ENCODE data around the gene NUP43. TPM values are rescaled to one million over a fixed set of nuclear protein-coding genes. Genes with fewer than 3 reads are reported as not detected.

Gene NUP43
- total RNA-seq, 1 donor from 2014 or later = 54.4 TPM

GRCh38 chr6:149681209-149681608 is 65.1 kb downstream of the NUP43 start:
- H3K4me1 Mint-ChIP-seq (ENCODE audit: unreplicated experiment) = no peaks in the 10 kb centered on the region
- no peaks in the 10 kb centered on the region for H3K27me3 Mint-ChIP-seq (ENCODE audit: unreplicated experiment)
- no peaks in the 10 kb centered on the region for H3K9me3 Mint-ChIP-seq (ENCODE audit: unreplicated experiment)
- peaks cover 20% of the 10 kb centered on the region for H3K36me3 Mint-ChIP-seq (ENCODE audit: low read depth, unreplicated experiment)
- TF ChIP-seq CTCF (IDR thresholded peaks at IDR 0.05; ENCODE audit: unreplicated experiment) = no peak
- H3K4me3 Mint-ChIP-seq (ENCODE audit: unreplicated experiment) = no peak overlapping the region
- H3K27ac Mint-ChIP-seq (ENCODE audit: unreplicated experiment) = no peak overlapping the region
- DNase-seq (ENCODE audit: low spot score) = no peak

GRCh38 chr6:149680503-149680902 is 65.8 kb downstream of the NUP43 start:
- TF ChIP-seq CTCF (IDR thresholded peaks at IDR 0.05; ENCODE audit: unreplicated experiment) = no peak
- DNase-seq (ENCODE audit: low spot score) = no peak
- Mint-ChIP-seq H3K4me1 (ENCODE audit: unreplicated experiment) (no peaks in the 10 kb centered on the region), H3K27ac (ENCODE audit: unreplicated experiment) (no peak overlapping the region), H3K9me3 (ENCODE audit: unreplicated experiment) (no peaks in the 10 kb centered on the region), H3K36me3 (ENCODE audit: low read depth, unreplicated experiment) (peaks cover 22% of the 10 kb centered on the region), H3K4me3 (ENCODE audit: unreplicated experiment) (no peak overlapping the region), H3K27me3 (ENCODE audit: unreplicated experiment) (no peaks in the 10 kb centered on the region)

Other genes starting within 250 kb of the NUP43 start
- gene PPIL4, start 200.5 kb downstream of the NUP43 start, total RNA-seq (ENCODE audit: unreplicated experiment) = 25.5 TPM
- 32.2 TPM for gene GINM1, start 180.2 kb downstream of the NUP43 start, total RNA-seq (ENCODE audit: unreplicated experiment)
- 12.5 TPM for gene KATNA1, start 97.8 kb downstream of the NUP43 start, total RNA-seq (ENCODE audit: unreplicated experiment)
- 25.3 TPM for gene LATS1, start 28.4 kb downstream of the NUP43 start, total RNA-seq (ENCODE audit: unreplicated experiment)
- gene PCMT1, start 3.2 kb upstream of the NUP43 start, total RNA-seq (ENCODE audit: unreplicated experiment) = 58.5 TPM
- 51.7 TPM for gene LRP11, start 117.8 kb upstream of the NUP43 start, total RNA-seq (ENCODE audit: unreplicated experiment)
- 0.28 TPM for gene RAET1E, start 151.6 kb upstream of the NUP43 start, total RNA-seq (ENCODE audit: unreplicated experiment)
- gene RAET1G, start 176.6 kb upstream of the NUP43 start, total RNA-seq (ENCODE audit: unreplicated experiment) = 3.8 TPM
- 9.9 TPM for gene ULBP2, start 195.5 kb upstream of the NUP43 start, total RNA-seq (ENCODE audit: unreplicated experiment)
- 24.8 TPM for gene ULBP1, start 217.4 kb upstream of the NUP43 start, total RNA-seq (ENCODE audit: unreplicated experiment)

Measured in endothelial cell (in vitro differentiated cells).